Testis (tissue), 3 donors: ENCODE data around the gene EAPP. TPM values are rescaled to one million over a fixed set of nuclear protein-coding genes. Genes with fewer than 3 reads are reported as not detected.

Experiments used
- polyA plus RNA-seq: library from polyadenylated mRNA; stranded (reverse); fragments of 350-450 nt; fragmentation: Illumina TruSeq; extraction: RNeasy Lipid Tissue Mini Kit (QIAGEN cat#74804); gene quantifications from one replicate; pipeline ENCODE4 v1.2.3, GENCODE V29; 2014; ENCODE audit warnings: low read depth, low replicate concordance; ENCODE audit not compliant: insufficient read depth
- small RNA-seq, 2 donors: library from RNA; depleted of rRNA; stranded (forward); fragments of <200 nt; gene quantifications; one replicate each; pipeline ENCODE3, GENCODE V24; 2016
- total RNA-seq, 2 donors: library from RNA; depleted of rRNA; stranded (reverse); fragments of >200 nt; gene quantifications; one replicate each; pipeline ENCODE4 v1.2.3, GENCODE V29; 2016

The EAPP gene
- total and polyA plus RNA-seq, 3 donors from 2014 or later, result 33.1 to 46.9 (median 38.0) TPM

Small RNA genes lying within 50 kb of the gene (small RNA-seq; reads per million reads assigned to genes)
- gene RNU1-27P (0 reads per million in 2 donors), gene RNU1-28P (0 reads per million in 2 donors)

Other genes with a start within 250 kb of the EAPP start
- 10 to 100 TPM in 1 of 2 donors, 1 to 10 TPM in 1; 9.2 to 10.4 TPM for gene SPTSSA, start 77.5 kb downstream of the EAPP start, total RNA-seq
- gene SPTSSA, start 77.5 kb downstream of the EAPP start, polyA plus RNA-seq, result 14.4 TPM
- gene SNX6, start 90.4 kb upstream of the EAPP start, total RNA-seq, result 100 to 1,000 TPM; 105 to 123 TPM
- 74.8 TPM for gene SNX6, start 90.4 kb upstream of the EAPP start, polyA plus RNA-seq
- 10 to 100 TPM; 66.8 to 67.7 TPM for gene CFL2, start 174.9 kb upstream of the EAPP start, total RNA-seq
- 92.4 TPM for gene CFL2, start 174.9 kb upstream of the EAPP start, polyA plus RNA-seq